GM21576 (cell line): Measurements from ENCODE around the gene EGFL7.

Experiments used
- ATAC-seq: cut with Tn5 transposase; IDR thresholded peaks from one replicate; pipeline ENCODE4 v1.9.1; 2021; ENCODE audit warnings: mild to moderate bottlenecking, moderate library complexity; ENCODE audit not compliant: unreplicated experiment

Gene EGFL7

DNA sequence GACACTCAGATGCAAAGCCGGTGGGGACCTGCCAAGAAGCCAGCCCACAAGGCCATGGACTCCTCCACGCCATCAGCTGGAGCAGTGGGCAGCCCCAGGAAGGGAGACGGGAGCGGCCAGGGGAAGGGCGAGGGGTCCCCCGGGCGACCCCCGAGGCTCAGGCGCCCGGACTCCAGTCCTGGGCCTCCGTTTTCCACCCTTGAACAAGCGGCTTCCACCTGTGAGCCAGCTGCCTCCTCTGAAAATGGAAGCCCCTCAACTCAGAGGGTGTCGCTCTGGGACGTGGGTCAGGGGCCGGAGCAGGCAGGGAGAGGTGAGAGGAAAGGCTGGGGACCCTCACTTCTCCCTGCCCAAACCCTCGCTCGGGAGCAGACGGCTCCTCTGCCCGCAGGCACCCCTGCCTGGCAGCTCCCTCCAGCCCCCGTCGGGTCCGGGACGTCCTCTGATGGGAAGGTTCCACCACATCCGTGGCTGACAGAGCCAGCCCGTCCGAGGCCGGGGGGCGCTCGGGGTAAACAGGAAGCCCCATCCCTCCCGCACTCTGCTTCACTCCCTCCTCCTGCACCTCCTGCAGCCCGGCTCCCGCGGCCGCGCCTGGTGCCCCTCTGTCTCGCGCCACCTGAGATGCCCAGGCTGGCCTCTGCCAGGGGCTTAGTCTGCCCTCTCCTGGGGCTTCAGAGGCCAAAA lies 3.7 kb upstream of the EGFL7 start:
- no peak for ATAC-seq

DNA sequence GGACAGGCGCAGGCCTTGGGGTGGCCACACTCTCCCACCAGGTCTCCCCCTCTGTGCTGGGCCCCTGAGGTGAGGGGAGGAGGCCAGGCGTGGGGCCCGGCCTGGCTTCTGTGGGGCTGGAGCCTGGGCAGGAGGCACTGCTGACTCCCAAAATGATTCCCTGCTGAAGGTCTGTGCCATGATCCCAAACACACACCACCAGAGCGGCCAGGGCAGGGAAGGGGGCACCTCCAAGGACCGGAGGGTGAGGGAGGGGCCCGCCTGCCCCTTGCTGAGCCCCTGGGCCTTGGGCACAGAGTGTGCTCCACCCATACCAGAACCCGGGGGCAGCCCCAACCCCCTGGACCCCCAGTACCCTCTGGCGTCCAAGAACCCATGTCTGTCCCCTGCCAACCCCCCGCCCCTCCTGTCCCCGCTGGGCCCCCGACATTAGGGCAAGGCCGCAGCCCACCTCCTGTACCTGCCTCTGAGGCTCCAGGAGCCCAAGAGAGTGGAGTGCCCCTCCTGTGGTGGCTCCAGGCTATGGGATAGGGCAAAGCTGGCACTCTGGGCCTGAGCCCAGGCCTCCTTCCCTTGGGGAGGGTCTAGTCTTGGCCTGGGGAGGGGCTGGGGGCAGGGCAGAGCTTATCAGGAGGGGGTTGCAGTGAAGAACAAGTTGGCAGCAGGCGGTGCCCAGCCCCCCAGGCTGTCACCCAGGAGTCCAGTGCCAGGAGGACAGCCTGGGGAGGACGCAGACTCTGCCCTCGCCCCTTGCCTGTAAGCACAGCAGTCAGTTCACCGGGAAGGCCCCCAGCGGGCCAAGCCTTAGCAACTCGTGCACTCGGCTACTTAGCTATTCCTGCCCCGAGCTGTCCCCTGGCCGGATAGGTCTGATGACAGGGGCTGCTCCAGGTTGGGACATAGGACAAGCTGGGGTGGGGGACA lies 2.6 kb upstream of the EGFL7 start:
- no peak for ATAC-seq

DNA sequence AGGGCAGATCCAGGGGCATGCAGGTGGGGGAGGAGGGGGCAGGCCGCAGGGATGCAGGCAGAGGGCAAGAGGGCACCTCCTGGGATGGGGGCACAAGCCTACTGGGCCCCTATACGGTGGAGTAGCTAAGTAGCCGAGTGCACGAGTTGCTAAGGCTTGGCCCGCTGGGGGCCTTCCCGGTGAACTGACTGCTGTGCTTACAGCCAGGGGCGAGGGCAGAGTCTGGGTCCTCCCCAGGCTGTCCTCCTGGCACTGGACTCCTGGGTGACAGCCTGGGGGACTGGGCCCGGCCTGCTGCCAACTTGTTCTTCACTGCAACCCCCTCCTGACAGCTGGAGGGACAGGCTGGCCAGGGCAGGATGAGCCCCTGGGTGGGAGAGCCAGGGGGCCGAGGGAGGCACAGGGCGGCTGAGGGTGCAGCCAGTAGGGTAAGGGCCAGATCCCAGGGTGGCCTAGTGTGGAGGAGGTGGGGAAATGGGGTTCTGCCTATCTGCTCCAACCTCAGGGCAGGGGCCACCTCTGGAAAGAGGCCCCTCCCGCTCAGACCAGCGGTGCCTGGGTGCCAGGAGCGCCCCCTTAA lies 1.7 kb upstream of the EGFL7 start:
- ATAC-seq = no peak

DNA sequence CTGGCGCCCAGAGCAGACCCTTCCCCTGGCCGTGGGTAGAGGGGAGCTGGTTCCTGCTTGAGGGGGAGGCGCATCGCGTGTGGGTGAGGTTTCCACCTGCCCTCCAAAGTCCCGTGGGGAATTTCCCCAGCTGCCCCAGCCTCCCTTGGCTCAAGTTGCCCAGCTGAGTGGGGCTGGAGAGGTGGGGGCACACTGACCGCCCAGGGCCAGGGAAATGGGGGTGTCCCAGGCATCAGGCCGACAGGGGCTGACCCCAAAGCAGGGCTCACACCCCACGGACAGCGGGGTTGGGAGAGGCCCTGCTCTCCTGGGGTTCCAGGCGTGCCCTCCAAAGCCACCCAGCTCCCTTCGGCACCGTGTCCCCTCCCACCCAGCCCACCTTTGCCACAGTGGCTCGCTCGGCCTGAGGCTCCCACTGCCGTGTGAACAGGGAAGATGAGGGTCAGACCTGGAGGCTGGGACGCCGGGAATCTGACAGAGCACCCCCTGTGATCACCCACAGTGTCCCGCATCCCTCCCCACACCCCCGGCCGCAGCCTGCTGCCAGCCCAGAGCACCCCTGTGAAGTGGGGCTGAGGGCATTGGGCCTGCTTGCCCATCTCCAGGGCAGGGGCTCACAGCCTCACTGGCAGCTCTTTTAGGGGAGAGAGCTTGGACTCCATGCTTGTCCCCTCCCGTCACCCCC lies 933 bp upstream of the EGFL7 start:
- ATAC-seq = no peak

DNA sequence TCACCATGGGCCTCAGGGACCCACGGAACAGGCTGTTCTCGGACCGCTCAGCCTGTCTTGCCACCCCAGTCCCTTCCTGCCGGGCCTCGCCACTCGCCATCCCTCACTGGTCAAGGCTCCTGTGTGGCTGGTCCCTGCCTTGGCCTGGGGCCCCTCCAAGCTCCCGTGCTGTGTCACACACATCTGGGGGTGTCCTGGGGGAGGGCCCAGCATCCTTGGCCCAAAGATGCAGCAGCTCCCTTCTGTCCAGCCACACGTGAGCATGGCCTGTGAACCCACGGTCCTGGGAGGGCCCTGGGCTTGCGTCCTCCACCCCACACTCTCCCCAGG lies 425 bp upstream of the EGFL7 start:
- ATAC-seq = no peak

DNA sequence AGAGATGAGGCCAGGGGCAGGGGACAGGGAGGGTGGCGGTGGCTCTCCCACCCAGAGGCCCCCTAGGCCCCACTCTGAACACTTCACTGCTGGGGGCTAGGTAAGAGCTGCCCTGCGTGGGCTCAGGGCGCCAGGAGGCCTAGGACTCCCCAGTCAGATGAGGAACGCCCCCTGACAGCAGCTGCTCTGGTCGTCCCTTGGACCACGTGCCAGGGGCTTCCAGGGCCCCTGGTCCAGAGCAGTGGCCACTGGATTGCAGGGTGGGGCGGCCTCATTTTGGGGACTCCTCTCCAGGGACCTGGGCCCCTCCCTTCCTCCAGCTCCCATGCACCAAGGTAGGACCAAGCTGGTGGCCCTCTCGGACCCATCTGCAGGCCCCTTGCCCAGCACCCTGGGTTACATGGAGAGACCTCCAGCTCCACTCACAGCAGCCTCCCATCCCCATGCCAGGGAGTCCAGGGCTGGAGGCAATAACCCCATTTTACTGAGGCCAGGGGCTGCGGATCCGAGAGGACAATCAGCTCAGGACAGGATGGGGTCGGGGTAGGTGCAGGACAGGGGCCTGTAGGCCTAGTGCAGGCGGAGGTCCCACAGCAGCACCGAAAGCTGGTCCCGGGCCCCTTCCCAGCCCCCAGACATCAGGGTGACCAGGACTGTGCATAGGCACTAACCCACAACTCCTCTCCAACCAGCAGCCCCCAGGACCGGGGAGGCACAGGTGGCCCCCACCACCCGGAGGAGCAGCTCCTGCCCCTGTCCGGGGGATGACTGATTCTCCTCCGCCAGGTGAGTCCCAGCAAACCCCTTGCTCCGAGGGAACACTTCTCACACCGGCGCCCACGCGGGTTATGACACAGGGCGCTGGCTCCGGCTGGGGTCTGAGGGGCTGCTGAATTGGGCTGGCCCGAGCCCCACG lies 1.5 kb downstream of the EGFL7 start:
- ATAC-seq = no peak

DNA sequence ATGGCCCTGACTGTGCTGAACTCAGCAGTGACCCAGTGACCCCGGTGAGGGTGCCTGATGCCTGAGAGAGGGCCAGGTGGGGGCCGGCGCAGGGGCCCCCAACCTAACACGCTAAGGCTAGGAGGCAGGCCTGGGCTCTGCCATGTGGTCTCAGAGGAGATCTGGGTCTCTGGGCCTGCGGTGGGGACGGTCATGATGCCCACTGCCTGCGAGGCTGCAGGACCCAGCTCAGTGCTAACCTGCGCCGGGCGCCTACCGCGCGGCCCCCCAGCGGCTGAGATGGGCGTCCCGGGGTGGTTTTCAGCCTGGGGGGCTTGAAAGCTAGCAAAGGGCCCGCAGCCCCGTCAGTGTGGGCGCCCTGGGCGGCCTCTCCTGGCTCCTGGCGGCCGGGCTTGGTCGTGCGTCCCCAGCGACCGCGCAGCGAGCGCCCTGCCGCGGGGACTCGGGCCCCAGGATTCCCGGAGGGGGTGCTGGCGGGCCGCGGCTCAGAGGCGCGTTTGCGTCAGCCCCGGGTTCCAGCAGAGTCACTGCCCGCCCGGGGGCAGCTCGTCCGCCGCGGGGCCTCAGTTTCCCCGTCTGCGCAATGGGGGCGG lies 2.5 kb downstream of the EGFL7 start:
- no peak for ATAC-seq

DNA sequence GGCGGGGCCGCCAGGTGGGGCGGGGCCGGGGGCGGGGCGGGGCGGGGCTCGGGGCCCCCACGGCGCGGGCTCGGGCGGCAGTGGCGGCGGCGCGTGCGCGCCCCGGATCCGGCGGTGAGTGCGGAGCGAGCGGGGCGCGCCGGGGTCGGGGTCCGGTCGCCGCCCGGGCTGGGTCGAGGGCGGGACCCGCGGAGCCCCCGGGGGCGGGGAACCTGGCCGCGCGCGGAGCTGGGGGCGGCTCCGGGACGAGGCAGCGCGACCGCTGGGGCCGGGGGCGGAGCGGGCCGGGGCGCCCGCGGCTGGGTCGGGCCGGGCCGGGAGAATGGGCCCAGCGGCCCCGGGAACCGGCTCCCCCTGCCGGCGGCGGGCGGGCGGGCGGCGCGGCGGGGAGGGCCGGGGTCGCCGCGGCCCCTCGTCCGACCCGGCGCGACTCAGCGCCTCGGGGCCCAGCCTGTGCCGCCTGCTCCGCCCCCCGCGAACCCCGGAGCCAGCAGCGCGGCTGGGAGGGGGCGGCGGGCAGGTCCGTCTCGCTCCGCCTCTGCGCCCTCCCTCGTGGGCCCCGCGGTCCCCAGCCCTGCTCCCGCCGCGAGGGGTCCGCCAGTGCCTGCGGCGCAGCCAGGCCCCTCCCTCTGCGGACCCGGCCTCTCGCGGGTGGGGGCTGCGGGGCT lies 3.1 kb downstream of the EGFL7 start:
- no peak for ATAC-seq

DNA sequence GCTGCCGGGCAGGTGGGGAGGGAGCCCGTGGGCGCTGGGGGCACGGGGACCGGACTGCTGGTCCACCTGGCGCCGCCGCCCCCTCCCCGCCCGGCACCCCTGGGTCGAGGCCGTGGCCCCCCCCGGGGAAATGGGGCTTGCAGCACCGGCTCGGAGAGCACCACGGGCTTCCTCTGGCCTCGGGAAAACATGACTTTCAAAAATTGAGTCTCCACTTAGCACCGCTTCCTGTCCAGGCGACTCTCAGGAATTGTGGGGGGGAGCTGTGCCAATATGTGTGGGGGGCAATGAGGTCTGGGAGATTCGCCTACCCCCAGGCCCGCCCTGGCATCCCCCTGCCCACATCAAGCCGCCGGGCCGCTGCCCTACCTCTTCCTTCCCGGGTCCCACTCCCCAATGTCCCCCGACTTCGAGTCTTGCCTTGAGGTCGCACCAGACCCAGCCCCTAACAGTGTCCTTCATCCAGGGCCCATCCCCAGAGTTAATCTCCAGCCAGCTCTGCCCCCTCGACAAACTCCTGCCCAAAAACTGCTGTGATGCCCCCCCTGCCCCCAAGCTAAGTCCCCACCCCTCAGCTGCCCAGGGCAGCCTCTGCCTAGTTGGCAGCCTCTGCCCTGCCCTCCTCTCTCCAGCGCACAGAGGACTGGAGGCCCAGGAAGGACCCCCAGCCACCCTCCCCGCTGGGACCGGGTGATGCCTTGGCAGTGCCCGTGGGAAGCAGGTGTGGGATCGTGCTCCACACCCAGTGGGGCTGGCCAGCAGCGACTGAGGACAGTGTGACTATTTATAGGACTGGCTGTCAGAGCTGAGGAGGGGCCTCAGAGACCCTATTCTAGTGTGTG lies 3.9 kb downstream of the EGFL7 start:
- no peak for ATAC-seq

DNA sequence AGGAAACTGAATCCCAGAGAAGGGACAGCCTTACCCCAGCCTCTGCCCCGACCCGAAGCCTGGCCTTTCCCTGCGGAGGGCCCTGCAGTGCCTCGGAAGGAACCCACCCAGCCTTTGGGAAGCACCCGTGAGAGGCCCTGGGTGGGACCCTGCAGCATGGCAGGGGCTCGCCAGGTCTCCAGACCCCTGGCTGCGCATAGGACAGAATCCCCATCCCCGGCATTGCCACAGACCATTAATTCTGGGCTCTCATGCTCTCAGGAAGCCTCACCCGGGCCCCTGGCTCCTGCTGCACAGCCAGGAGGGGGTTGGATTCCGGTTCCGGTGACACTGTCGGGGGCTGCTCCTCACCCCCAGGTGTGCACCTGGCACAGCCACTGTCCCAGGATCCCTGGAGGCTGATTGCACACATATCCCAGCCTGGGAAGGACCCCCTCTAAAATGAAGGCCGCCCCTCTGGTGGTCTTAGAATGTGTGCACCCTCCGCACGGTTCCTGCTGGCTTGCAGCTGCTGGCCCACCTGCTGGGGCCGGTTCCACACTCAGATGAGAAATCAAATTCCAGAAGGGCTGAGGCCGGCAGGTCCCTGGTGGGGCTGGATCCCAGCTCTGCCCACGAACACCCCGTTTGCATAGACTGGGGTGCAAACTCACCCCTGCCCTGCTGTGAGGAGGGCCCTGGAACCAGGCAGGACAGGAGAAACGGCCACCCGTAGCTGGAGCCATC lies 4.7 kb downstream of the EGFL7 start:
- no peak for ATAC-seq

DNA sequence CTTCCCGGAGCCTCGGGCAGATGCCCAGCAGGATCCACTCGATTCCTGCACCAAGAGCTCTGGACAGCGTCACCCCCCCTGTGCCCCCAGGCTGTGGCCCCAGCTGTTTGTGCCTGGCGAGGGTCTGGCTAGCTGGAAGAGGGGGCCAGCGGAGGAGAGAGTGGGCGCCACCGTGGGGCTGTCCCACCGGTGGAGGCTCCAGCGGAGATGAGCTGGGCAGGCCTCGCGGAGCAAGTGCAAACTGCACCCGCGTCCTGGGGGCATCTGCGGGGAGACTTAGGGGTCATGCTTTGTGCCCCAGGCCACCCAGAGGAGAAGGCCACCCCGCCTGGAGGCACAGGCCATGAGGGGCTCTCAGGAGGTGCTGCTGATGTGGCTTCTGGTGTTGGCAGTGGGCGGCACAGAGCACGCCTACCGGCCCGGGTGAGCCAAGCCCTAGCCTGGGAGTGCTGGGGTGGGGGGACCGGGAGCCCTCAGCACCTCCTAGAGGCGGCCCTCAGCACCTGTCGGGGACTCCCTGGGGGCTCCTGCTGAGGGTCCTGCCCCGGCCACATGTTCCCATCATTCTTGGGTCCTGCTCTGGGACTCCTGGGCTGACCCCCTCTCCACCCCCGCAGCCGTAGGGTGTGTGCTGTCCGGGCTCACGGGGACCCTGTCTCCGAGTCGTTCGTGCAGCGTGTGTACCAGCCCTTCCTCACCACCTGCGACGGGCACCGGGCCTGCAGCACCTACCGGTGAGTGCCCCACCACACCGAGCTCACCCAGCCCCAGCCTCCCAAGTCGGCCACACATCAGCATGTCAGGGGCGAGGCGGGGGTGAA lies 5.4 kb downstream of the EGFL7 start:
- ATAC-seq = no peak

DNA sequence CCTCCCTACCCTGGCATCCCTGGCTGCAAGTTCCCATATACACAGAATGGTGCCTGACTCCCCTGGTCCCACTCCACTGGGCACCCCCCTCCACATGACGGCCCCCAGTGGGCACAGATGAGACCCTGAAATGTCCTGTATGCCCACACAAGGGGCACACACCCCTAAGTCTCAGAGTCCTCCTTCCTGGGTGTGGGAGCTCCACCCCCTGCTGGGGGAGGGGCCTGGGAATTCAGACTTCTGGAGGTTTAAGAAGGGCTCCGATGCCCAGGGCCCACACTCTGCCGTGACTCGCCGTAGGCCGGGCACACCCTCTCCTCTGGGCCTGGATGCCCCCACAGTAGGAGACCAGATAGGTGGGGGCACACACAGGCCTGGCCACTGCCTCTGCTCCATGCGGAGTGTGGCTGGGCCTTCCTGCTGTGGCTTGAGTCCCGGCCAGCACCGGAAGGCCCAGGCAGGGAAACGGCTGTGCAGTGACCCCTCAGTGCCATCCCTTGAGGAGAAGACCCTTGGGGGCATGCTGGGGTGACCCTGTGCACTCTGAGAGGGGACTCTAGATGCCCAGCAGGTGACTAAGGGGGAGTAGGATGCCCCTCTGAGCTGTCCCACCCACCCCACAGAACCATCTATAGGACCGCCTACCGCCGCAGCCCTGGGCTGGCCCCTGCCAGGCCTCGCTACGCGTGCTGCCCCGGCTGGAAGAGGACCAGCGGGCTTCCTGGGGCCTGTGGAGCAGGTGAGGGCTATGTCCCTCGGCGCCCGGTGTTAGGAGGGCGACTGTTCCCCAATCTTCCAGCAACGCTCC lies 6.5 kb downstream of the EGFL7 start:
- ATAC-seq = no peak

DNA sequence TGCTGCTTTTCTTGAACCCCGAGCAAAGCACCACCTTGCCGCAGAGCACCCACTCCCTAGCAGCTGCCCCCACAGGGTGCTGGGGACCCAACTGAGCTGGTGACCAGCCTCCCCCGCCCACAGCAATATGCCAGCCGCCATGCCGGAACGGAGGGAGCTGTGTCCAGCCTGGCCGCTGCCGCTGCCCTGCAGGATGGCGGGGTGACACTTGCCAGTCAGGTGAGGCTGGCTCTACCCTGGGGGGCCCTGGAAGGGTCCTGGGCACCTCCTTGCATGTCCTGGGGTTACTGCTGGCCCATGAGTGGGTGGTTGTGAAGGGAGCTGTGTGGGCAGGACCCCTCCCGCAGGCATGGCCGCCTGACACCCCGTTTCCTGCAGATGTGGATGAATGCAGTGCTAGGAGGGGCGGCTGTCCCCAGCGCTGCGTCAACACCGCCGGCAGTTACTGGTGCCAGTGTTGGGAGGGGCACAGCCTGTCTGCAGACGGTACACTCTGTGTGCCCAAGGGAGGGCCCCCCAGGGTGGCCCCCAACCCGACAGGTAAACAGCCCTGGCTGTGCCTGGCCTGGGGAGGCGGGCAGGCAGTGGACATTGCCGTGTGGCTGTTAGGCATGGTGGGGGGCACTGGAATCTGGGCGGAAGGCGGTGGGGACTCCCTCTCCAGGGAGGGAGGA lies 7.2 kb downstream of the EGFL7 start:
- no peak for ATAC-seq

DNA sequence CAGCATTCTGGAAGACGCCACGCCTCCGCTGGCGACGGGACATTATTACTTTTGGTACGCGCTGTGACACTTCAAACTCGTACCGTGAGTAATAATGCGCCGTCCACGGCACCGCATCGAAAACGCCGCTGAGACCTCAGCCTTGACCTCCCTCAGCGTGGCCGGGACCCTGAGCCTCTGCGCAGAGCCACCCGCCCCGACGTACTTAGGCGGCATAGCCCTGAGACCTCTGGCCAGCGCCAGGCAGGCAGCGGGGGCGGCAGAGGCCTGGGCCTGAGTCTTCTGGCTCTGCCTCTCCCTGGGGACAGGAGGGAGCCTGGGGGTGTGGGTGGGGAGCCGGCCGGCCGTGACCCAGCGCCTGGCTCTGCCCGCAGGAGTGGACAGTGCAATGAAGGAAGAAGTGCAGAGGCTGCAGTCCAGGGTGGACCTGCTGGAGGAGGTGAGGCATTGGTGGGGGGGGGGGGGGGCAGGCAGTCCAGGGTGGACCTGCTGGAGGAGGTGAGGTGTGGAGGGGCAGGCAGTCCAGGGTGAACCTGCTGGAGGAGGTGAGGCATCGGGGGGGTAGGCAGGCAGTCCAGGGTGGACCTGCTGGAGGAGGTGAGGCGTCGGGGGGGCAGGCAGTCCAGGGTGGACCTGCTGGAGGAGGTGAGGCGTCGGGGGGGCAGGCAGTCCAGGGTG lies 8.0 kb downstream of the EGFL7 start:
- no peak for ATAC-seq

DNA sequence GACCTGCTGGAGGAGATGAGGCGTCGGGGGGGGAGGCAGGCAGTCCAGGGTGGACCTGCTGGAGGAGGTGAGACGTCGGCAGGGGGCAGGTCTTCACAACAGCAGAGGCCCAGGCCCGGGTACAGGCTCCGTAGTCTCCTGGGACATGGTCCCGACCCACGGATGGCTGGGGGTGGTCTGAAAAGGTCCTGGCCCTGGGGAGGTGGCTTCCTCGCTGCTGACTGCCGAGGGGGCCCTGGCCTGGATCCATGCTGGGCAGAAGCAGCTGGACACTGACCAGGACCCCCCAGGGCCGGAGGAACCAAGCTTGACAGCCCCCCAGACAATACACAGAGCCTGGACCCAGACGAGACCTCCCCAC lies 8.5 kb downstream of the EGFL7 start:
- no peak for ATAC-seq
